Activated CD4-positive, alpha-beta T cell treated with anti-CD3 and anti-CD28 coated beads, Interleukin-2, amount 50 U/mL, for 16 hours (primary cell): ENCODE measurements around the gene SLC6A5.

Experiments
- DNase-seq: peaks from one replicate; pipeline ENCODE4 v3.0.0-alpha.2; 2020

SLC6A5 gene

GRCh38 chr11:20671856-20672546, 72.6 kb downstream of the SLC6A5 start:
- DNase-seq: peak; percentile 5

- peak; percentile 14 for DNase-seq
Observed at GRCh38 chr11:20672575-20672974, 73.2 kb downstream of the SLC6A5 start.

GRCh38 chr11:20676658-20677057, 77.2 kb downstream of the SLC6A5 start:
- DNase-seq: no peak

GRCh38 chr11:20688761-20689160, 89.4 kb downstream of the SLC6A5 start:
- no peak for DNase-seq

GRCh38 chr11:20707876-20708275, 108.5 kb downstream of the SLC6A5 start:
- no peak for DNase-seq
